Thoracic aorta (tissue), 2 donors: ENCODE measurements around the gene TRAPPC2B. TPM values are rescaled to one million over a fixed set of nuclear protein-coding genes. Genes with fewer than 3 reads are reported as not detected.
A peak's percentile ranks its signal among the peaks of the same experiment; 100 is the strongest.

Experiments
- ATAC-seq: fragments of 150-250 bp; one replicate; pipeline ENCODE4 v1.8.0; 2017; ENCODE audit warnings: low read depth; ENCODE audit not compliant: insufficient number of reproducible peaks, low FRiP score
- DNase-seq: peaks from one replicate; pipeline ENCODE4 v3.0.0-alpha.2; 2020; ENCODE audit warnings: low spot score
- H3K27ac ChIP-seq, 2 donors: fragments of 200-600 bp; sonication (generic); 1 replicate in 1 of 2; 2 replicates in 1 of 2; pipeline ENCODE4 v1.5.1; 2016; ENCODE audit warnings: mild to moderate bottlenecking in 2 of 2, moderate library complexity in 2 of 2
- H3K27me3 ChIP-seq: fragments of 200-600 bp; sonication (generic); replicated peaks from 2 replicates; pipeline ENCODE4 v1.6.0; 2016; ENCODE audit warnings: mild to moderate bottlenecking; ENCODE audit not compliant: insufficient read depth
- H3K36me3 ChIP-seq: fragments of 200-600 bp; sonication (generic); one replicate; pipeline ENCODE4 v1.5.1; 2016
- H3K4me1 ChIP-seq, 2 donors: fragments of 200-600 bp; sonication (generic); 1 replicate in 1 of 2; 2 replicates in 1 of 2; pipeline versions ENCODE4 v1.5.1 to v1.6.0; 2016; ENCODE audit warnings: low read depth in 2 of 2, mild to moderate bottlenecking in 1 of 2; ENCODE audit not compliant: control insufficient read depth in 1 of 2
- H3K4me3 ChIP-seq: fragments of 200-600 bp; sonication (generic); 2 replicates; pipeline ENCODE4 v1.5.1; 2016; ENCODE audit warnings: mild to moderate bottlenecking
- H3K9me3 ChIP-seq: fragments of 200-600 bp; sonication (generic); 2 replicates; pipeline ENCODE4 v1.5.1; 2016
- CTCF ChIP-seq: fragments of 200-600 bp; sonication (generic); IDR thresholded peaks from one replicate; pipeline ENCODE4 v1.5.1; 2019; ENCODE audit warnings: antibody characterized with exemption
- total RNA-seq, 2 donors: library from RNA; depleted of rRNA; stranded (reverse); fragments of >200 nt; gene quantifications; one replicate each; pipeline versions ENCODE4 v1.1.0 to v1.2.3, GENCODE V29; 2016

Gene TRAPPC2B
- total RNA-seq, 2 donors from 2014 or later = 2.0 to 9.5 TPM

- H3K9me3 ChIP-seq = peaks cover 35% of the 10 kb centered on the region
- H3K4me1 ChIP-seq = no peaks in the 10 kb centered on the region
- ATAC-seq (no peak), DNase-seq (no peak)
- TF ChIP-seq CTCF = no peak
- no peak overlapping the region for H3K4me3 ChIP-seq
- H3K27ac ChIP-seq = no peak overlapping the region
- no peaks in the 10 kb centered on the region for H3K27me3 ChIP-seq
- H3K36me3 ChIP-seq = peaks cover 25% of the 10 kb centered on the region
Observed at GRCh38 chr19:57380923-57381322, 17.6 kb downstream of the TRAPPC2B start.

DNA sequence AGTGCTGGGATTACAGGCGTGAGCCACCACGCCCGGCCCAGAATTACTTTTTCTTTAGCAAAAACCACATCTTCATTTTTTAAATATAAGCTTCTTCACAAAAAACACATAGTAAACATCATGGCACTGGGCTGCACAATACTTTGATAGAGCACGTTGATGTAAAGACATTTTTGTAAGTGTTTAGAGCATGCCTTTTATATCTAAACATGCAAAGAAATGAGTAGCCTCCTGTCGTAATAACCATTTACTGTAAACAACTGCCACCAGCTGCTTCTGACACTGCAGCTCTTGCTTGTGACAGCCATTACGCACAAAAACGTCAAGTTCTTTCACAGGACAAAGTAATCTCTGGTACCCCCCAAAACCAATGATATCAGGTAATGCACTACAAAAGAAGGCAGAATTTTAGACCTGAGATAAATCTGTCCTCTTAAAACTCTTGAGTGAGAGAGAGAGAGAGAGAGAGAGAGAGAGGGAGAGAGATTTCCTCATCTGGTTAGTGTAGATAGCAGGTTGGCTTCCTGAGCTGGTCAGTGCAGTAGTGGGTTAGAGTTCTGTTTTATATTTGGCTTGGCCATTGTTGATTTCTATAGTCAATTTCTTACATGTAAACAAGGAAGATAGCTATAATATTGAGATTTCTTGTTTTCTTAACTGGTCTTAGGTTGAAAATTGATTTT lies 19.6 kb downstream of the TRAPPC2B start:
- TF ChIP-seq CTCF = no peak
- Histone ChIP-seq H3K27ac (no peak overlapping the region), H3K27me3 (no peaks in the 10 kb centered on the region), H3K4me1 (no peaks in the 10 kb centered on the region), H3K4me3 (no peak overlapping the region), H3K9me3 (peaks cover 19% of the 10 kb centered on the region), H3K36me3 (peaks cover 6% of the 10 kb centered on the region)
- ATAC-seq (no peak), DNase-seq (no peak)

DNA sequence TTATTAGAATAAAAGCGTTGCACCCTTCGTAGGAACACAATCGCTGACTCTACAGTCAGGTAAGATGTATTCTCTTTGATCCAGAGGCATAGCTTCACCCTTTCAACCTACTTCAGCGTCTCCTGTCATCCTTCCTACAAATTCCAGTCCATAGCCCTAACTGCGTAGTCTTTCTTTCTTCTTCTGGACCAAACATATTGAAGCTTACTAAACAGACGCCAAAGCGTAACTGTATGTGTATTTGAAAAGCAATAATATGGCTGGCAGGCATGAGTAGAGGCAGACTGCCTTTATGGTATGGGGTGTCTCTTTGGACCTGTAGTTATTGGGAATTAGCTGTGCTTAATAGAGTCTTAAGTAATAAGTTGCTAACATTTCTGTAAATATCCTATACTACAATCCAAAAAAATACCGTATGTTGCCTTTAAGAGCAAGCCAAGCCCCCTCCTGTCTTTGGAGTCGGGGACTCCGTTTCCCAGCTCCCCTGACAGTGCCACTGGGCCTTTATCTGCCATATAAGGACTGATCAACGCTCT lies 25.9 kb downstream of the TRAPPC2B start:
- Histone ChIP-seq H3K9me3 (peaks cover 11% of the 10 kb centered on the region), H3K4me3 (peak overlapping the region; percentile 83), H3K27ac (peak overlapping the region; percentile 90 to 96), H3K27me3 (no peaks in the 10 kb centered on the region), H3K4me1 (peaks cover 12 to 16% of the 10 kb centered on the region in 2 donors), H3K36me3 (peaks cover 11% of the 10 kb centered on the region)
- TF ChIP-seq CTCF = no peak
- no peak for ATAC-seq
- DNase-seq = no peak

GRCh38 chr19:57389730-57390598 lies 26.6 kb downstream of the TRAPPC2B start, which contains the start of gene ZNF548:
Gene ZNF548, plus strand, starts transcription at chr19:57389854. Its CDS starts 246 bp downstream, at chr19:57390100.
- Histone ChIP-seq H3K27me3 (no peaks in the 10 kb centered on the region), H3K27ac (peak within 1 kb of the TSS; percentile 90 to 96), H3K36me3 (peaks cover 14% of the 10 kb centered on the region), H3K4me3 (peak within 1 kb of the TSS; percentile 83), H3K9me3 (peaks cover 11% of the 10 kb centered on the region), H3K4me1 (peaks cover 12 to 16% of the 10 kb centered on the region in 2 donors)
- peak; percentile 27 for TF ChIP-seq CTCF
- ATAC-seq (peak; percentile 98), DNase-seq (peak; percentile 97)

- no peak for DNase-seq
- Histone ChIP-seq H3K9me3 (peaks cover 58% of the 10 kb centered on the region), H3K4me1 (peaks cover under 1 to 3% of the 10 kb centered on the region in 2 donors), H3K36me3 (peaks cover 66% of the 10 kb centered on the region), H3K4me3 (no peak overlapping the region), H3K27ac (no peak overlapping the region), H3K27me3 (no peaks in the 10 kb centered on the region)
- no peak for TF ChIP-seq CTCF
- no peak for ATAC-seq
Observed at GRCh38 chr19:57395710-57396109, 32.4 kb downstream of the TRAPPC2B start.
